AG04449 (cell line): ENCODE data around the gene GPR89B.

Source experiments
- CTCF ChIA-PET: fragments of 350-600 bp; formaldehyde crosslinking; extraction: SDS; loops from one replicate; lab custom pipeline; 2021; ENCODE audit warnings: antibody characterized with exemption; lab: Yijun Ruan, JAX
- POLR2A ChIA-PET: fragments of 400-600, 350-600 bp; formaldehyde crosslinking; extraction: SDS; loops from one replicate; lab custom pipeline; 2020; ENCODE audit warnings: antibody characterized with exemption, inconsistent platforms; lab: Yijun Ruan, JAX
- DNase-seq: peaks from one replicate; pipeline ENCODE4 v3.0.0-alpha.2; 2010; ENCODE audit warnings: low read depth, low spot score
- H3K4me3 ChIP-seq: 2 replicates; pipeline ENCODE4 v1.5.1; 2011; ENCODE audit warnings: low read depth, mild to moderate bottlenecking, control low read depth, low read length
- CTCF ChIP-seq: IDR thresholded peaks from one replicate; pipeline ENCODE4 v1.5.1; 2011; ENCODE audit warnings: mild to moderate bottlenecking, moderate library complexity, low read length, control low read depth, inconsistent platforms; ENCODE audit not compliant: insufficient read depth; ENCODE audit errors: missing control alignments

The GPR89B gene

GRCh38 chr1:147892731-147893214 is 35.4 kb upstream of the GPR89B start:
- DNase-seq = peak; percentile 19
- TF ChIP-seq CTCF = peak; percentile 88
- H3K4me3 ChIP-seq = no peak overlapping the region
- POLR2A ChIA-PET = interaction anchor here (0.5 kb wide), 1 partner anchor 227 kb away, joined by 3 read pairs; no protein-coding TSS in a partner anchor
- CTCF ChIA-PET = interaction anchor here (0.6 to 3.2 kb wide), 30 partner anchors 8 to 619 kb away, joined by 3 to 22 read pairs (median 4); partner anchors contain the start of genes ACP6 and GJA8

- DNase-seq = no peak
- POLR2A ChIA-PET = no interaction called here
- CTCF ChIA-PET = interaction anchor here (0.8 to 2.5 kb wide), 4 partner anchors 11 to 394 kb away, joined by 3 to 8 read pairs (median 3); no protein-coding TSS in a partner anchor
- H3K4me3 ChIP-seq = no peak overlapping the region
- TF ChIP-seq CTCF = no peak
Observed at GRCh38 chr1:147895123-147895522, 33.1 kb upstream of the GPR89B start.

- DNase-seq = no peak
- no peak for TF ChIP-seq CTCF
- no peak overlapping the region for H3K4me3 ChIP-seq
- ChIA-PET CTCF (interaction anchor here (2.5 kb wide), 1 partner anchor 256 kb away, joined by 8 read pairs; no protein-coding TSS in a partner anchor), POLR2A (no interaction called here)
Observed at GRCh38 chr1:147897029-147897752, 31.0 kb upstream of the GPR89B start.

GRCh38 chr1:147897789-147898188 is 30.4 kb upstream of the GPR89B start:
- DNase-seq = no peak
- no peak for TF ChIP-seq CTCF
- ChIA-PET POLR2A (no interaction called here), CTCF (no interaction called here)
- no peak overlapping the region for H3K4me3 ChIP-seq

- ChIA-PET CTCF (interaction anchor here (3.0 kb wide), 1 partner anchor 9 kb away, joined by 18 read pairs; no protein-coding TSS in a partner anchor), POLR2A (no interaction called here)
- no peak for DNase-seq
- TF ChIP-seq CTCF = no peak
- no peak within 1 kb of the TSS for H3K4me3 ChIP-seq
Observed at GRCh38 chr1:147902253-147902845, 25.9 kb upstream of the GPR89B start, which contains the start of gene GJA8. Gene GJA8 (plus strand): TSS chr1:147902795. CDS start chr1:147907956, 5,161 bp downstream.

GRCh38 chr1:147904726-147905125 is 23.5 kb upstream of the GPR89B start:
- TF ChIP-seq CTCF = no peak
- no peak for DNase-seq
- CTCF ChIA-PET = interaction anchor here (1.1 kb wide), 1 partner anchor 12 kb away, joined by 7 read pairs; no protein-coding TSS in a partner anchor
- POLR2A ChIA-PET = no interaction called here
- no peak overlapping the region for H3K4me3 ChIP-seq
